Liver (tissue), 9 donors: ENCODE data around the gene UGGT2. TPM values are rescaled to one million over a fixed set of nuclear protein-coding genes. Genes with fewer than 3 reads are reported as not detected.

Experiments used
- DNase-seq: peaks from one replicate; pipeline ENCODE4 v3.0.0-alpha.2; 2017; ENCODE audit warnings: low spot score
- H3K27ac ChIP-seq, 2 donors: one replicate each; pipeline ENCODE4 v1.7.0; 2013; ENCODE audit warnings: inconsistent platforms in 2 of 2, low read length in 2 of 2, control low read depth in 1 of 2, low read depth in 1 of 2, mild to moderate bottlenecking in 1 of 2
- H3K27me3 ChIP-seq, 4 donors: one replicate each; pipeline versions ENCODE4 v1.6.1 to v1.7.0; 2013; ENCODE audit warnings: low read length in 3 of 4, inconsistent platforms in 1 of 4, mild to moderate bottlenecking in 1 of 4, moderate library complexity in 1 of 4; ENCODE audit not compliant: control insufficient read depth in 4 of 4, insufficient read depth in 4 of 4
- H3K36me3 ChIP-seq, 4 donors: one replicate each; pipeline versions ENCODE4 v1.6.1 to v1.7.0; 2013; ENCODE audit warnings: low read length in 3 of 4, mild to moderate bottlenecking in 3 of 4, low read depth in 1 of 4, moderate library complexity in 1 of 4; ENCODE audit not compliant: control insufficient read depth in 4 of 4, insufficient read depth in 3 of 4
- H3K4me1 ChIP-seq, 4 donors: one replicate each; pipeline versions ENCODE4 v1.6.1 to v1.7.0; 2013; ENCODE audit warnings: low read length in 3 of 4, mild to moderate bottlenecking in 3 of 4, moderate library complexity in 1 of 4; ENCODE audit not compliant: control insufficient read depth in 4 of 4, insufficient read depth in 4 of 4
- H3K4me3 ChIP-seq, 3 donors: one replicate each; pipeline versions ENCODE4 v1.6.1 to v1.7.0; 2013; ENCODE audit warnings: low read length in 3 of 3, control low read depth in 1 of 3, low read depth in 1 of 3, mild to moderate bottlenecking in 1 of 3
- H3K9ac ChIP-seq, 2 donors: one replicate each; pipeline ENCODE4 v1.7.0; 2013; ENCODE audit warnings: low read length in 2 of 2, mild to moderate bottlenecking in 2 of 2, moderate library complexity in 2 of 2, control low read depth in 1 of 2, low read depth in 1 of 2
- H3K9me3 ChIP-seq, 4 donors: one replicate each; pipeline versions ENCODE4 v1.6.1 to v1.7.0; 2013; ENCODE audit warnings: low read length in 3 of 4; ENCODE audit not compliant: control insufficient read depth in 4 of 4
- ATF3 ChIP-seq: IDR thresholded peaks from 2 replicates; pipeline ENCODE4 v1.6.1; 2016; ENCODE audit warnings: antibody characterized with exemption
- CTCF ChIP-seq: fragments of 150-350 bp; IDR thresholded peaks from 2 replicates; pipeline ENCODE4 v1.5.1; 2017; ENCODE audit warnings: improper control_type of control experiment, low read depth, low read length; ENCODE audit not compliant: missing input control
- EGR1 ChIP-seq, 2 donors: IDR thresholded peaks; 2 replicates each; pipeline ENCODE4 v1.6.1; 2016 to 2018; ENCODE audit warnings: antibody characterized with exemption in 2 of 2, low read depth in 2 of 2
- FOXA1 ChIP-seq: IDR thresholded peaks from 2 replicates; pipeline ENCODE4 v1.6.1; 2016; ENCODE audit warnings: antibody characterized with exemption
- FOXA2 ChIP-seq: IDR thresholded peaks from 2 replicates; pipeline ENCODE4 v1.6.1; 2016; ENCODE audit warnings: antibody characterized with exemption
- GABPA ChIP-seq, 2 donors: IDR thresholded peaks in 1 of 2; conservative IDR thresholded peaks in 1 of 2; 2 replicates each; pipeline ENCODE4 v1.6.1; 2016; ENCODE audit warnings: antibody characterized with exemption in 2 of 2, mild to moderate bottlenecking in 1 of 2, moderate library complexity in 1 of 2
- HNF4A ChIP-seq, 2 donors: conservative IDR thresholded peaks; 2 replicates each; pipeline ENCODE4 v1.6.1; 2016; ENCODE audit warnings: antibody characterized with exemption in 2 of 2, mild to moderate bottlenecking in 2 of 2
- HNF4G ChIP-seq: IDR thresholded peaks from 2 replicates; pipeline ENCODE4 v1.6.1; 2016; ENCODE audit warnings: antibody characterized with exemption
- JUND ChIP-seq, 2 donors: IDR thresholded peaks; 2 replicates each; pipeline ENCODE4 v1.6.1; 2016; ENCODE audit warnings: antibody characterized with exemption in 2 of 2
- NR2F2 ChIP-seq: IDR thresholded peaks from 2 replicates; pipeline ENCODE4 v1.6.1; 2016; ENCODE audit warnings: antibody characterized with exemption
- RAD21 ChIP-seq, 2 donors: IDR thresholded peaks; 2 replicates each; pipeline ENCODE4 v1.6.1; 2016; ENCODE audit warnings: antibody characterized with exemption in 2 of 2, mild to moderate bottlenecking in 2 of 2
- REST ChIP-seq: IDR thresholded peaks from 2 replicates; pipeline ENCODE4 v1.6.1; 2016; ENCODE audit warnings: antibody characterized with exemption, mild to moderate bottlenecking
- RXRA ChIP-seq, 2 donors: IDR thresholded peaks; 2 replicates each; pipeline ENCODE4 v1.6.1; 2017 to 2018; ENCODE audit warnings: antibody characterized with exemption in 2 of 2, mild to moderate bottlenecking in 1 of 2
- SP1 ChIP-seq: IDR thresholded peaks from 2 replicates; pipeline ENCODE4 v1.6.1; 2018; ENCODE audit warnings: antibody characterized with exemption, mild to moderate bottlenecking
- TAF1 ChIP-seq: conservative IDR thresholded peaks from 2 replicates; pipeline ENCODE4 v1.6.1; 2016; ENCODE audit warnings: antibody characterized with exemption, mild to moderate bottlenecking
- YY1 ChIP-seq: IDR thresholded peaks from 2 replicates; pipeline ENCODE4 v1.6.1; 2016; ENCODE audit warnings: antibody characterized with exemption, mild to moderate bottlenecking
- WGBS: extraction: QIAGEN DNeasy Blood & Tissue Kit; methylation state at CpG from one replicate; pipeline ENCODE4 v1.1.7; 2013; 5-methylcytosine and 5-hydroxymethylcytosine counted together
- polyA plus RNA-seq, 2 donors: library from polyadenylated mRNA; stranded (reverse) in 1 of 2; unstranded in 1 of 2; fragments of 200-250 nt in 1 of 2; fragments of >200 nt in 1 of 2; fragmentation: Nextera tagmentation in 1 of 2; extraction: Ambion mirVana in 1 of 2; gene quantifications; one replicate each; pipeline versions ENCODE4 v1.2.1 to v1.2.3, GENCODE V29; 2013 to 2015
- total RNA-seq, 2 donors: library from RNA; depleted of rRNA; stranded (reverse); fragments of >200 nt; gene quantifications; one replicate each; pipeline ENCODE4 v1.2.3, GENCODE V29; 2014
- TF ChIP-seq, protein P1 (sequence below): IDR thresholded peaks from 2 replicates; pipeline ENCODE4 v1.6.1; 2016; ENCODE audit warnings: antibody characterized with exemption
- TF ChIP-seq, protein P2 (sequence below): IDR thresholded peaks from 2 replicates; pipeline ENCODE4 v1.6.1; 2016; ENCODE audit warnings: antibody characterized with exemption
- donor health status: healthy.
- donor health status: healthy.
- donor health status: healthy.
- donor health status: healthy.
- donor health status: healthy.

Gene UGGT2
- total and polyA plus RNA-seq, 4 donors, result 5.6 to 23.0 (median 13.2) TPM

DNA sequence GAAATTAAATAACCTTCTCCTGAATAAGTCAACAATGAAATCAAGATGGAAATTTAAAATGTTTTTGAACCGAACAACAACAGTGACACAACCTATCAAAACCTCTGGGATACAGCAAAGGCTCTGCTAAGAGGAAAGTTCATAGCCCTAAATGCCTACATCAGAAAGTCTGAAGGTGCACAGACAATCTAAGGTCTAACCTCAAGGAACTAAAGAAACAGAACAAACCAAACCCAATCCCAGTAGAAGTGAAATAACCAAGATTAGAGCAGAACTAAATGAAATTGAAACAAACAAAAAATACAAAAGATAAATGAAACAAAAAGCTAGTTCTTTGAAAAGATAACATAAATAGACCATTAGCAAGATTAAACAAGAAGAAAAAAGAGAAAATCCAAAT, 9.0 kb downstream of the UGGT2 start:
- DNase-seq, result no peak
- no peaks in the 10 kb centered on the region for H3K9me3 ChIP-seq
- no peak overlapping the region for H3K9ac ChIP-seq
- H3K27me3 ChIP-seq, result no peaks in the 10 kb centered on the region
- peaks cover 0 to 2% (median 0%) of the 10 kb centered on the region in 4 donors for H3K36me3 ChIP-seq
- H3K4me3 ChIP-seq, result no peak overlapping the region
- no peak overlapping the region for H3K27ac ChIP-seq
- TF ChIP-seq SP1 (no peak), CTCF (no peak), EGR1 (IDR thresholded peaks at IDR 0.05; ENCODE audit: low read depth in 2 of 2) (no peak), GABPA (IDR thresholded peaks at IDR 0.05 in 1 of 2, conservative IDR thresholded peaks at IDR 0.05 in 1 of 2) (no peak), HNF4G (no peak), TAF1 (no peak), RAD21 (IDR thresholded peaks at IDR 0.05) (no peak), YY1 (no peak), FOXA2 (no peak), HNF4A (conservative IDR thresholded peaks at IDR 0.05) (no peak), NR2F2 (no peak)
- TF ChIP-seq, protein P1, sequence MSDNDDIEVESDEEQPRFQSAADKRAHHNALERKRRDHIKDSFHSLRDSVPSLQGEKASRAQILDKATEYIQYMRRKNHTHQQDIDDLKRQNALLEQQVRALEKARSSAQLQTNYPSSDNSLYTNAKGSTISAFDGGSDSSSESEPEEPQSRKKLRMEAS, result no peak
- no peaks in the 10 kb centered on the region for H3K4me1 ChIP-seq
- WGBS, result 94% methylated on average over 1 of the region's 1 CpG

- DNase-seq, result no peak
- H3K27ac ChIP-seq, result no peak overlapping the region
- H3K4me1 ChIP-seq, result no peaks in the 10 kb centered on the region
- H3K9me3 ChIP-seq, result no peaks in the 10 kb centered on the region
- 94% methylated on average over 4 of the region's 4 CpGs for WGBS
- peaks cover 0 to 2% (median 0%) of the 10 kb centered on the region in 4 donors for H3K36me3 ChIP-seq
- TF ChIP-seq HNF4A (conservative IDR thresholded peaks at IDR 0.05) (no peak), CTCF (no peak), RAD21 (IDR thresholded peaks at IDR 0.05) (no peak), GABPA (IDR thresholded peaks at IDR 0.05 in 1 of 2, conservative IDR thresholded peaks at IDR 0.05 in 1 of 2) (no peak), JUND (IDR thresholded peaks at IDR 0.05) (no peak), TAF1 (no peak), FOXA1 (no peak), FOXA2 (no peak), RXRA (IDR thresholded peaks at IDR 0.05) (no peak), HNF4G (no peak), ATF3 (no peak), YY1 (no peak), NR2F2 (no peak), REST (no peak), SP1 (no peak), EGR1 (IDR thresholded peaks at IDR 0.05; ENCODE audit: low read depth in 2 of 2) (no peak)
- TF ChIP-seq, protein P1, result no peak
- TF ChIP-seq, protein P2, sequence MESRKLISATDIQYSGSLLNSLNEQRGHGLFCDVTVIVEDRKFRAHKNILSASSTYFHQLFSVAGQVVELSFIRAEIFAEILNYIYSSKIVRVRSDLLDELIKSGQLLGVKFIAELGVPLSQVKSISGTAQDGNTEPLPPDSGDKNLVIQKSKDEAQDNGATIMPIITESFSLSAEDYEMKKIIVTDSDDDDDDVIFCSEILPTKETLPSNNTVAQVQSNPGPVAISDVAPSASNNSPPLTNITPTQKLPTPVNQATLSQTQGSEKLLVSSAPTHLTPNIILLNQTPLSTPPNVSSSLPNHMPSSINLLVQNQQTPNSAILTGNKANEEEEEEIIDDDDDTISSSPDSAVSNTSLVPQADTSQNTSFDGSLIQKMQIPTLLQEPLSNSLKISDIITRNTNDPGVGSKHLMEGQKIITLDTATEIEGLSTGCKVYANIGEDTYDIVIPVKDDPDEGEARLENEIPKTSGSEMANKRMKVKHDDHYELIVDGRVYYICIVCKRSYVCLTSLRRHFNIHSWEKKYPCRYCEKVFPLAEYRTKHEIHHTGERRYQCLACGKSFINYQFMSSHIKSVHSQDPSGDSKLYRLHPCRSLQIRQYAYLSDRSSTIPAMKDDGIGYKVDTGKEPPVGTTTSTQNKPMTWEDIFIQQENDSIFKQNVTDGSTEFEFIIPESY, result no peak
- H3K9ac ChIP-seq, result no peak overlapping the region
- no peak overlapping the region for H3K4me3 ChIP-seq
- H3K27me3 ChIP-seq, result no peaks in the 10 kb centered on the region
Observed at GRCh38 chr13:96041326-96042110, 11.7 kb downstream of the UGGT2 start.
